ENCODE measurements around the gene FARP2. TPM values are rescaled to one million over a fixed set of nuclear protein-coding genes. Genes with fewer than 3 reads are reported as not detected.
"Not testable (repeated sequence)": the region's sequence is repeated elsewhere in the genome, so short reads cannot be mapped to it uniquely, and the experiment has no call there.

The FARP2 gene
- polyA plus RNA-seq, 12 donors, result 30.2 to 179 (median 38.6) TPM

GRCh38 chr2:241399941-241400922, 44.1 kb downstream of the FARP2 start:
- DNase-seq, result no peak

GRCh38 chr2:241408849-241409248, 52.8 kb downstream of the FARP2 start:
- DNase-seq, result no peak

GRCh38 chr2:241410739-241411176, 54.7 kb downstream of the FARP2 start:
- DNase-seq, result no peak

DNA sequence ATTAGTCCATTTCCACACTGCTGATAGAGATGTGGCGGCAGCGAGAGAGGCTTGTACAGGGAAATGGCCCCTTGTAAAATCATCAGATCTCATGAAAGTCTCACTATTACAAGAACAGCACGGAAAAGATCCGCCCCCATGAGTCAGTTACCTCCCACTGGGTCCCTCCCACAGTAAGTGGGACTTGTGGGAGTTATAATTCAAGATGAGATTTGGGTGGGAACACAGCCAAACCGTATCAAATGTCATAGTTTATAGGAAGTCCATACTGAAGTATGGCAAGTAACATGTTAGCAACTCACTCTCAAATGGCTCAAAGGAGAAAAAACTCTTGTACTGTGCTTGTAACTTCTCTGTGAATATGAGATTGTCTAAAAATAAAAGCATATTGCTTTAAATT, 56.1 kb downstream of the FARP2 start:
- peak; percentile 9 for DNase-seq

DNA sequence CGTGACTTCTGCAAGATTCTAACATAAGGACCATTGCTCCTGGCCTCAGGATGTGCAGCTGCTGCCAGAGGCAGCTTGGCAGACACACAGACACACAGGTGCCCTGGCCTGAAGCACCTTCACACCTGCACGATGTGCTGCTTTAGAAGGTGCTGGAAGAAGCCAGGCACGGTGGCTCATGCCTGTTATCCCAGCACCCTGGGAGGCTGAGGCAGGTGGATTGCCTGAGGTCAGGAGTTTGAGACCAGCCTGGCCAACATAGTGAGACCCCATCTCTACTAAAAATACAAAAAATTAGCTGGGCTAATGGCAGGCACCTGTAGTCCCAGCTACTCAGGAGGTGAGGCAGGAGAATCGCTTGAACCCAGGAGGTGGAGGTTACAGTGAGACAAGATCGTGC, 57.4 kb downstream of the FARP2 start:
- not testable (repeated sequence) for DNase-seq

DNA sequence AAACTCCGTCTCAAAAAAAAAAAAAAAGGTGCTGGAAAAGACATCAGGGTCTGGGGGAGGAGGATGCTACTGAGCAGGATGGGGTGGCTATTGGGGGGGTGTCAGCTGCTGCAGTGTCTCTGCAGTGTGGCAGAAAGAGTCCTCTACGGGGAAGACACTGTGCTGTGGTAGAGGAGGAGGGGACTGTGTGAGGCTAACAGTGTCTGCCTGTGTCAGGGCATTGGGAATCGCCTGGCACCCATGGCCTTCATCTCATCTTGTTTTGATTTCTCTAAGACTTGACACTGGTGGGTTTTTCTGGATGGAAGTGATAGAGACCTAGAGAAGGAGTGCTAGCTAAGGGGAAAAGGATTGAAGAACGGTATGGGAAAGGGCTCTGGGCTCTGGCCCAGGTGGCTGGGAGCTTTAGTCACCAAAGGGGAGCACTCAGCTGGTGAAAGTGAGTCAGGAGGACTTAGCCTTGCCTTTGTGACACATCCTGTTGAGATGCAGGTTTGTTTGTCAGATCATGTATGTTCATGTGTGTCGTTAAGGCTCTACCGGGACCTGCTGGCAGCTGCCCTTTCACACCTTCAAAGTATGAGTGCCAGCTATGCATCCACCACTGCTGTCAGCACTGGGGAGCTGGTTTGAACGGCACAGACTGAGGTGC, 58.0 kb downstream of the FARP2 start:
- DNase-seq, result no peak

- DNase-seq, result no peak
Observed at GRCh38 chr2:241415196-241415595, 59.1 kb downstream of the FARP2 start.

DNA sequence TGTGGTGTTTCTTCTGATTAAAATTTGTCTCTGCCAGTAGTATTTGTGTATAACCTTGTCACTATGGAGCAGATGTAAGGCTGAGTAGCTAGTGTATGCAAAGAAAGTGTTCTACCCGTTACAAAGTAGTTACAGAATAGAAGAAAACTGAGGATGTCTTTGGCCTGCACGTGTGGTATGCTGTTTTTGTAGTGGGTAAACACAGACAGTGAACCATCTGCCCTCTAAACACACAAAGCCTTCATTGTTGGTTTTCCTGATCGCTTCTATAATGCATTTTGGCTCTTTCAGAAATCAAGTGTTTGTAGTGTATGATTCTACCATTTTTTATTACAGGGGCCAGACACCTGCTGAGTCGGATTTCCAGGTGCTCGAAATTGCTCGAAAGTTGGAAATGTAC, 61.5 kb downstream of the FARP2 start:
- DNase-seq, result no peak

DNA sequence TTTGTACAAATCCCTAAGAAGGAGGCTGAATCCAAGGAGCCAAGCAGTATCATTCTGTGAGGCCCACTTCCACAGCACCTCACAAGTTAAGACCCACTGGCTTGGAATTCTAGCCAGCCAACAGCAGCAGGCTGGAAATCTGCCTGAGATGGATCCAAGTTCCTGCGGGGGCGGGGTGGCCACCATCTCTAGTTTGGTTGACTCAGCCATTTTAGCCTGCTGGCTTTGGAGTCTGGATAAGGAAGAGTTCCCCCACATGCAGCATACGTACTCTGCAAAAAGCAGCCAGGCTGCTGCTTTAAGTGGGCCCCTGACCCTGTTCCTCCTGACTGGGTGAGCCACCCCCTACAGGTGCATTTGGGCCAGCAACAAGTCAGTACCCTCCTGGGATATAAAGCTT, 65.2 kb downstream of the FARP2 start:
- no peak for DNase-seq

DNA sequence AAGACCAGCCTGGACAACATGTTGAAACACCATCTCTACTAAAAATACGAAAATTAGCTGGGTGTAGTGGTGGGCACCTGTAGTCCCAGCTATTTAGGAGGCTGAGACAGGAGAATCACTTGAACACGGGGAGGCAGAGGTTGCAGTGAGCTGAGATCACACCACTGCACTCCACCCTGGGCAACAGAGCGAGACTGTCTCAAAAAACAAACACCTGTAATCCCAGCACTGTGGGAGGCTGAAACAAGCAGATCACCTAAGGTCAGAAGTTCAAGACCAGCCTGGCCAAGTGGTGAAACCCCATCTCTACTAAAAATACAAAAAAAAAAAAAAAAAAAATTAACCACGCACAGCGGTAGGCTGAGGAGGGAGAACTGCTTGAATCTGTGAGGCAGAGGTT, 65.9 kb downstream of the FARP2 start:
- not testable (repeated sequence) for DNase-seq

- no peak for DNase-seq
Observed at GRCh38 chr2:241422350-241422749, 66.3 kb downstream of the FARP2 start.

DNA sequence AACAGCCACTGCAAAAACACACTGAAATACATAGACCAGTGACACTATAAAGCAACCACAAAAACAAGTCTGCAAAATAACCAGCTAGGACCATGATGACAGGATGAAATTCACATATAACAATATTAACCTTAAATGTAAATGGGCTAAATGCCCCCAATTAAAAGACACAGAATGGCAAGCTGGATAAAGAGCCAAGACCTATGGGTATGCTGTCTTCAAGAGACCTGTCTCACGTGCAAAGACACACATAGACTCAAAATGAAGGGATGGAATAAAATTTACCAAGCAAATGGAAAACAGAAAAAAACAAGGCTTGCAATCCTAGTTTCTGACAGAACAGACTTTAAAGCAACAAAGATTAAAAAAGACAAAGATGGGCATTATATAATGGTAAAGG, 67.4 kb downstream of the FARP2 start:
- DNase-seq, result not testable (repeated sequence)

GRCh38 chr2:241425368-241425767, 69.3 kb downstream of the FARP2 start:
- no peak for DNase-seq

GRCh38 chr2:241430178-241430577, 74.1 kb downstream of the FARP2 start:
- no peak for DNase-seq

DNA sequence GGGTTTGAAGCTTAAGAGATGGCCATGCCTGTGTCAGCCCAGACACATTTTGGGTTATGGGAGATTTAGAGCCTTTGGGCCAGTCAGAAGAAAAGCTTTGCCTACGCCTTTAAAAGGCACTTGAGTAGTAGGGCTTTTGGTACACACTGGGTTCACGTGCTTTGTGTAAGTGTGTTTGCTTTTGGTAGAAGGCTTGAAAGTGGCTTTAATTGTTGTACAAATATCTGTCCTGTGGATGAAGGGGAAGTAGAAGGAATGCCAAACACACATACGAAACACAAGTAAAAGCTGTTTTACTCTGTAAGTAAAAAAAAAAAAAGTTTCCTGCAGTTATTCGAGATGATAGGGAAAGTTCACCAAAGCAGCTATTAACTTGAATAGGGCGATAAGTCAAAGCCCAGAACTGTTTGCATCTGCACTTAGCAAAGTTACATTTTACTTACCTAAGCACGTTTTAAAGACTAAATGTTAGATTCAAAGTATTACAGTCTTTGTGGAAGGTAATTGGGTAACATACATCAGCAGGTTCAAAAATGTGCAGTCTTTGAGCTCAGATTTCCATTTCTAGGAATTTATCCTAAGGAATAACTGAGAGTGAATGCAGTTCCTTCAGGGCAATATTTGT, 76.9 kb downstream of the FARP2 start:
- DNase-seq, result no peak

DNA sequence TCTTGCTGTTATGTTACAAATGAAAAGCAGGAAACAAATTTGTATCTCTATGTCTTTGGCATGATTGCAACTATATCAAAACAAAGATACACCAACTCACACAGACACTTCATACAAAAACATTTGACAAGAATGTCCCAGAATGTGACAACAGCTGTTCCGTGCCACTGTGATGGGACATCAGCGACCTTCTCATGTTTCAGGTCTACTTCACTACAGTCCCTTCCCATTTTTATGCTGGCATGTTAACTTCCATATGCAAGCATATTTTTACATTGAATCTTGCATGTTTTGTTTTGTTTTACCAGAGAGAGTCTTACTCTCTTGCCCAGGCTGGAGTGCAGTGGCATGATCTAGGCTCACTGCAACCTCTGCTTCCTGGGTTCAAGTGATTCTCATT, 81.1 kb downstream of the FARP2 start:
- no peak for DNase-seq

GRCh38 chr2:241441492-241441891, 85.4 kb downstream of the FARP2 start:
- no peak for DNase-seq

- no peak for DNase-seq
Observed at GRCh38 chr2:241443486-241444223, 87.6 kb downstream of the FARP2 start.

- no peak for DNase-seq
Observed at GRCh38 chr2:241445426-241445825, 89.3 kb downstream of the FARP2 start.

DNA sequence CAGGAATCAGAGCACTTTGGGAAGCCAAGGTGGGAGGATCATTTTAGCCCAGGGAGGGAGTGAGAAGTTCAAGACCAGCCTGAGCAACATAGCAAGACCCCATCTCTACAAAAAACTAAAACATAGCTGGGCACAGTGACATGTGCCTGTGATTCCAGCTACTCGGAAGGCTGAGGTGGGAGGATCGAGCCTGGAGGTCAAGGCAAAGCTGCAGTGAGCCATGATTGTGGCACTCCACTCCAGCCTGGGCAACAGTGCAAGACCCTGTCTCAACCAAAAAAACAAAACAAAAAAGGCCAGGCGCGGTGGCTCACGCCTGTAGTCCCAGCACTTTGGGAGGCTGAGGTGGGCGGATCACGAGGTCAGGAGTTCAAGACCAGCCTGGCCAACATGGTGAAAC, 94.0 kb downstream of the FARP2 start:
- DNase-seq, result not testable (repeated sequence)

GRCh38 chr2:241451840-241452506, 95.9 kb downstream of the FARP2 start:
- no peak for DNase-seq
